Natural killer cell treated with Interleukin-12 subunit alpha and Interleukin-12 subunit beta and Interleukin-15 and Interleukin-18, amount 100 ng/mL, for 72 hours (primary cell): ENCODE results near the gene FUCA1. TPM values are rescaled to one million over a fixed set of nuclear protein-coding genes. Genes with fewer than 3 reads are reported as not detected.
"Not testable (repeated sequence)": the region's sequence is repeated elsewhere in the genome, so short reads cannot be mapped to it uniquely, and the experiment has no call there.

Experiments used
- ATAC-seq, 2 donors: fragments of 150-1000 bp; cut with Tn5 transposase in 1 of 2; sonication (Bioruptor Pico), chemical (Tn5 transposase) in 1 of 2; 2 replicates each; pipeline ENCODE4 v1.10.0; 2021
- DNase-seq: peaks from one replicate; pipeline ENCODE4 v3.0.0; 2022; ENCODE audit warnings: low spot score
- H3K27ac Mint-ChIP-seq, 2 donors: 1 replicate in 1 of 2; 2 replicates in 1 of 2; pipeline ENCODE4 v1.8.0; 2022; ENCODE audit warnings: mixed read lengths in 2 of 2, mild to moderate bottlenecking in 1 of 2, moderate library complexity in 1 of 2
- H3K27me3 Mint-ChIP-seq, 2 donors: 1 replicate in 1 of 2; 2 replicates in 1 of 2; pipeline ENCODE4 v1.8.0; 2022; ENCODE audit warnings: mixed read lengths in 2 of 2
- H3K36me3 Mint-ChIP-seq: one replicate; pipeline ENCODE4 v1.8.0; 2022; ENCODE audit warnings: mixed read lengths
- H3K4me1 Mint-ChIP-seq, 2 donors: 1 replicate in 1 of 2; 2 replicates in 1 of 2; pipeline ENCODE4 v1.8.0; 2022; ENCODE audit warnings: low read depth in 2 of 2, mixed read lengths in 2 of 2, mild to moderate bottlenecking in 1 of 2
- H3K4me3 Mint-ChIP-seq: one replicate; pipeline ENCODE4 v1.8.0; 2022; ENCODE audit warnings: mixed read lengths
- H3K9me3 Mint-ChIP-seq: 2 replicates; pipeline ENCODE4 v1.8.0; 2022; ENCODE audit warnings: mixed read lengths
- total RNA-seq, 2 donors: library from RNA; stranded (reverse); gene quantifications; one replicate each; pipeline ENCODE4 v1.2.3, GENCODE V29; 2022

Gene FUCA1
- total RNA-seq, 2 donors from 2014 or later, result 10.3 to 15.1 TPM

- H3K4me3 Mint-ChIP-seq, result no peak overlapping the region
- no peak for DNase-seq
- peaks cover 0 to 4% of the 10 kb centered on the region in 2 donors for H3K4me1 Mint-ChIP-seq
- no peaks in the 10 kb centered on the region for H3K9me3 Mint-ChIP-seq
- no peaks in the 10 kb centered on the region for H3K27me3 Mint-ChIP-seq
- H3K27ac Mint-ChIP-seq, result no peak overlapping the region
- ATAC-seq, result no peak
- peaks cover 18% of the 10 kb centered on the region for H3K36me3 Mint-ChIP-seq
Measured at GRCh38 chr1:23845163-23845562, 22.9 kb downstream of the FUCA1 start.

DNA sequence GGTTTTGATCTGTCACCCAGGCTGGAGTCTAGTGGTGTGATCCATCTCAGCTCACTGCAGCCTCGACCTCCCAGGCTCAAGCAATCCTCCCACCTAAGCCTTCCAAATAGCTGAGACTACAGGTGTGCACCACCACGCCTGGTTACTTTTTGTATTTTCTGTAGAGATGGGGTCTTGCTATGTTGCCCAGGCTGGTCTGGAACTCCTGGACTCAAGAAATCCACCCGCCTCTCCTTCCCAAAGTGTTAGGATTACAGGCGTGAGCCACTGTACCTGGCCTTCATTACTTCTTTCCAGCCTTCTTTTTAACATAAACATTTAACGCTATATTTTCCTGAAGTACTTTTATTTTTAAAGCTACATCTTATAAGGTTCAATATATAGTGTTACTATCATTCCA, 24.4 kb downstream of the FUCA1 start:
- DNase-seq (no peak), ATAC-seq (no peak)
- H3K27me3 Mint-ChIP-seq, result no peaks in the 10 kb centered on the region
- peaks cover 0 to 4% of the 10 kb centered on the region in 2 donors for H3K4me1 Mint-ChIP-seq
- peaks cover 18% of the 10 kb centered on the region for H3K36me3 Mint-ChIP-seq
- no peak overlapping the region for H3K27ac Mint-ChIP-seq
- no peaks in the 10 kb centered on the region for H3K9me3 Mint-ChIP-seq
- H3K4me3 Mint-ChIP-seq, result no peak overlapping the region

GRCh38 chr1:23838401-23838866, 29.7 kb downstream of the FUCA1 start:
- Mint-ChIP-seq H3K4me1 (peaks cover 8 to 10% of the 10 kb centered on the region in 2 donors), H3K27ac (no peak overlapping the region), H3K27me3 (peaks cover 7 to 8% of the 10 kb centered on the region in 2 donors), H3K36me3 (no peaks in the 10 kb centered on the region), H3K9me3 (no peaks in the 10 kb centered on the region), H3K4me3 (peak overlapping the region; percentile 74)
- DNase-seq (peak; percentile 77), ATAC-seq (peak; percentile 99 to 100)

GRCh38 chr1:23837908-23838307, 30.2 kb downstream of the FUCA1 start:
- DNase-seq (no peak), ATAC-seq (peak in 1 of 2 donors; percentile 16)
- no peaks in the 10 kb centered on the region for H3K36me3 Mint-ChIP-seq
- no peak overlapping the region for H3K27ac Mint-ChIP-seq
- H3K9me3 Mint-ChIP-seq, result no peaks in the 10 kb centered on the region
- peaks cover 8 to 10% of the 10 kb centered on the region in 2 donors for H3K4me1 Mint-ChIP-seq
- peak overlapping the region; percentile 74 for H3K4me3 Mint-ChIP-seq
- peaks cover 7 to 8% of the 10 kb centered on the region in 2 donors for H3K27me3 Mint-ChIP-seq

DNA sequence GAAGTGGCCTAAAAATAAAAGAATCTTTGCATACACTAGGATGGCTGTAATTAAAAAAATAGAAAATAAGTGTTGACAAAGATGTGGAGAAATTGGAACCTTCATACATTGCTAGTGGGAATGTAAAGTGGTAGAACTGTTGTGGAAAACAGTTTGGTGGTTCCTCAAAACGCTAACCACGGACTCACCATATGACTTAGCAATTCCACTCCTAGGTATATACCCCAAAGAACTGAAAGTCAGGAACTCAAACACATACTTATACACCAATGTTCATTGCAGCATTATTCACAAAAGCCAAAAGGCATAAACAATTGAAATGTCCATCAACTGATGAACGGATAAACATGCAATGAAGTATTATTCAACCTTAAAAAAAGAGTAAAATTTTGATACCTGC, 32.1 kb downstream of the FUCA1 start:
- Mint-ChIP-seq H3K9me3 (no peaks in the 10 kb centered on the region), H3K36me3 (no peaks in the 10 kb centered on the region), H3K27me3 (peaks cover 7 to 8% of the 10 kb centered on the region in 2 donors), H3K4me1 (peaks cover 8 to 10% of the 10 kb centered on the region in 2 donors), H3K27ac (no peak overlapping the region), H3K4me3 (no peak overlapping the region)
- DNase-seq (no peak), ATAC-seq (no peak)

DNA sequence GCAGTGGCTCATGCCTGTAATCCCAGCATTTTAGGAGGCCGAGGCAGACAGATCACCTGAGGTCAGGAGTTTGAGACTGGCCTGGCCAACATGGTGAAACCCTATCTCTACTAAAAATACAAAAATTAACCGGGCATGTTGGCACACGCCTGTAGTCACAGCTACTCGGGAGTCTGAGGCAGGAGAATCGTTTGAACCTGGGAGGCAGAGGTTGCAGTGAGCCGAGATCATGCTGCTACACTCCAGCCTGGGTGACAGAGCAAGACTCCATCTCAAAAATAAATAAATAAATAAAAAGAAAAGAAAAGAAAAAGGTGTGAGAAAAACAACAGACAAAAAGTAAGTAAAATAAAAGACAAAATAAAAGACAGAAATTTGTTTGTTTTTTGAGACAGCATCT, 33.9 kb downstream of the FUCA1 start:
- not testable (repeated sequence) for H3K27me3 Mint-ChIP-seq, ATAC-seq, H3K36me3 Mint-ChIP-seq, H3K4me1 Mint-ChIP-seq, DNase-seq, H3K27ac Mint-ChIP-seq, H3K9me3 Mint-ChIP-seq, H3K4me3 Mint-ChIP-seq

- Mint-ChIP-seq H3K27ac (no peak overlapping the region), H3K4me3 (no peak overlapping the region), H3K36me3 (no peaks in the 10 kb centered on the region), H3K9me3 (no peaks in the 10 kb centered on the region), H3K4me1 (peaks cover 17 to 20% of the 10 kb centered on the region in 2 donors), H3K27me3 (no peaks in the 10 kb centered on the region)
- ATAC-seq (no peak), DNase-seq (no peak)
Measured at GRCh38 chr1:23827717-23828116, 40.4 kb downstream of the FUCA1 start.

DNA sequence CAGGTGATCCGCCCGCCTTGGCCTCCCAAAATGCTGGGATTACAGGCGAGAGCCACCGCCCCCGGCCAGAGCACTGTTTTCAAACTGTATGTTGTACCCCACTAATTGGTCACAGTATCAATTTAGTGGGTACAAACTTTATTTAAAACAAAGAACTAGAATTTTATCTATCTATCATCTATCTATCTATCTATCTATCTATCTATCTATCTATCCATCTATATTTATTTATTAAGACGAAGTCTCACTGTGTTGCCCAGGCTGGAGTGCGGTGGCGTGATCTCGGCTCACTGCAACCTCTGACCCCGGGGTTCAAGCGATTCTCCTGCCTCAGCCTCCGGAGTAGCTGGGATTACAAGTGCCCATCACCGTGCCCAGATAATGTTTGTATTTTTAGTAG, 41.5 kb downstream of the FUCA1 start:
- H3K9me3 Mint-ChIP-seq, DNase-seq, H3K36me3 Mint-ChIP-seq, H3K4me3 Mint-ChIP-seq, ATAC-seq, H3K27ac Mint-ChIP-seq, H3K27me3 Mint-ChIP-seq: not testable (repeated sequence)
- peaks cover 17 to 20% of the 10 kb centered on the region in 2 donors for H3K4me1 Mint-ChIP-seq

DNA sequence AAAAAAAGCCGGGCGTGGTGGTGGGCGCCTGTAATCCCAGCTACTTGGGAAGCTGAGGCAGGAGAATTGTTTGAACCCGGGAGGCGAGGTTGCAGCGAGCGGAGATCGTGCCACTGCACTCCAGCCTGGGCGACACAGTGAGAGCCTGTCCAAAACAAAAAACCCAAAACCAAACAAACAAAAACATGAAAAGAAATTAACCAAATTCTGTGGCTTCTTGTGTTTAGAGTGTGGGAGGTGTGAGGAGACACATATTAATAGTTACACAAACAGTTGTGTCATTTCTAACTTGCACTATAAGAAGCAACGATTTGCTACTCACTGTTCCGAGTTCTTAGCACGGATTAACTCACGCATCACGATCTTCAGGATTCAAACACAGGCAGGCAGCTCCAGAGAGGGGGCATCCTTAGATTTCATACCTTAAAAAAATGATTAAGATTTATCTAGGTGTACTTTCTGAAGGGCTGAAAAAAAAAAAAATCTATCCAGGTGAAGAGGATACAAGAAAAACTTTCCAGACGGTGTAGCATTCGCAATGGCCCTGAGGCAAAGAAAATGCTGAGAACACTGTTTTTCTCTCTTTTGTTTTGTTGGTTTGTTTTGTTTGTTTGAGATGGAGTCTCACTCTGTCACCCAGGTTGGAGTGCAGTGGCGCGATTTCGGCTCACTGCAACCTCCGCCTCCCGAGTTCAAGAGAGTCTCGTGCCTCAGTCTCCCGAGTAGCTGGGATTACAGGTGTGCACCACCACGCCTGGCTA, 42.1 kb downstream of the FUCA1 start:
- Mint-ChIP-seq H3K9me3 (no peaks in the 10 kb centered on the region), H3K36me3 (no peaks in the 10 kb centered on the region), H3K4me1 (peaks cover 17 to 20% of the 10 kb centered on the region in 2 donors), H3K27me3 (no peaks in the 10 kb centered on the region), H3K4me3 (peak overlapping the region; percentile 90), H3K27ac (peak overlapping the region; percentile 92 to 96)
- ATAC-seq (peak in 1 of 2 donors; percentile 59), DNase-seq (no peak)

DNA sequence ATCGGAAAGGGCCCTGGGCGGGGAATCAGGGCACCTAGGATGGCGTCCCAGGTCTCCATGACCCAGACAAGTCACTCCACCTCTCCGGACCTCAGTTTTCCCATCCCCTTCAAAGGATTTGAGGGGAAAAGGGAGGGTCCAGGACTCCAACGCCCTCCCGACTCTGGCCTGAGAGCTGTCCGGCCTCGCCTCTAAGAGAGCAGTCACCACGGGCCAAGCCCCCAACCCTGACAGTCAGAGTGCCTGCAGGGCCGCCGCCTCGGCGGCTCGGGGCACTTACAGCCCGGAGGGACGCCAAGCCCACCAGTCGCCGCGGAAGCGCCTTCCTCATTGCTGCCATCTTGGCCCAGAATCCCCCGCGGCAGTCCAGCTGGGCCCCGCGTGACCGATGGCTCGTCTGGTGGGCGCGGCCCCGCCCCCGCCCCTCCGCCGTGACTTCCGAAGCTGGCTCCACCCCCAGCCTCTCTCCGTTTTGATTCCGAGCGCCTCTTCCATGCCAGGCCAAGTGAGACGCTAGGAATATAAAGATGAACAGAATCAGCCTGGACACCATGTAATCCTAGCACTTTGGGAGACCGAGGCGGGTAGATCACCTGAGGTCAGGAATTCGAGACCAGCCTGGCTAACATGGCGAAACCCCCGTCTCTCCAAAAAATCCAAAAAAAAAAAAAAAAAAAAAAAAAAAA, 42.9 kb downstream of the FUCA1 start, which contains the start of gene HMGCL:
Gene HMGCL, minus strand, starts transcription at position 354 of the 686 bp plus-strand sequence. Its CDS starts 14 bp downstream, at position 340.
- Mint-ChIP-seq H3K4me3 (peak within 1 kb of the TSS; percentile 90), H3K9me3 (no peaks in the 10 kb centered on the region), H3K27me3 (no peaks in the 10 kb centered on the region), H3K4me1 (peaks cover 17 to 20% of the 10 kb centered on the region in 2 donors), H3K36me3 (no peaks in the 10 kb centered on the region), H3K27ac (peak within 1 kb of the TSS; percentile 92 to 96)
- ATAC-seq (peak; percentile 98 to 99), DNase-seq (peak; percentile 91)

- Mint-ChIP-seq H3K4me1 (peaks cover 17 to 20% of the 10 kb centered on the region in 2 donors), H3K27me3 (no peaks in the 10 kb centered on the region), H3K36me3 (no peaks in the 10 kb centered on the region), H3K27ac (peak overlapping the region; percentile 92 to 96), H3K4me3 (peak overlapping the region; percentile 90), H3K9me3 (no peaks in the 10 kb centered on the region)
- ATAC-seq (no peak), DNase-seq (no peak)
Measured at GRCh38 chr1:23824711-23825075, 43.4 kb downstream of the FUCA1 start.

GRCh38 chr1:23823767-23824166, 44.3 kb downstream of the FUCA1 start:
- DNase-seq (no peak), ATAC-seq (no peak)
- H3K9me3 Mint-ChIP-seq, result no peaks in the 10 kb centered on the region
- no peaks in the 10 kb centered on the region for H3K36me3 Mint-ChIP-seq
- no peaks in the 10 kb centered on the region for H3K27me3 Mint-ChIP-seq
- H3K4me1 Mint-ChIP-seq, result peaks cover 17 to 20% of the 10 kb centered on the region in 2 donors
- H3K27ac Mint-ChIP-seq, result peak overlapping the region in 1 of 2 donors; percentile 96
- H3K4me3 Mint-ChIP-seq, result peak overlapping the region; percentile 90

DNA sequence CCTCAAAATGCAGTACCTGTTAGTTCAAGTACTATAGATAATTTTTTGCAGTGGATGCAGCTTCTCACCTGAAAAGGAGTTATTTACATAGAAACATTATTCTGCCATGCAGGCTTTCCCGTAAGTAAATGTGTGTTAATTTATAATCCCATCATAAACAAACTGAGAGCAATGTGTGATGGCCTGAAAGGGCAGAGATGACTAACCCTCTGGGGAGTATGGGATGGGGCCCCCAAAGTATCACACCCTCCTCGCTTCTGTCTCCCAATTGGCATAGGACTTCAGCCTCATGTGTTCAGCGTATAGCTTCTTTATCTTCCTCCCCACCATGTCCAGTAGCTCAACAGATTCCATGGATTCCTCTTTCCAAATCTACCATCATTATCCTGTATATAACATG, 50.5 kb downstream of the FUCA1 start:
- DNase-seq, result no peak
- no peak overlapping the region for H3K27ac Mint-ChIP-seq
- ATAC-seq, result peak in 1 of 2 donors; percentile 38
- H3K4me3 Mint-ChIP-seq, result no peak overlapping the region
- peaks cover 0 to 5% of the 10 kb centered on the region in 2 donors for H3K4me1 Mint-ChIP-seq
- no peaks in the 10 kb centered on the region for H3K27me3 Mint-ChIP-seq
- H3K36me3 Mint-ChIP-seq, result no peaks in the 10 kb centered on the region
- H3K9me3 Mint-ChIP-seq, result no peaks in the 10 kb centered on the region

DNA sequence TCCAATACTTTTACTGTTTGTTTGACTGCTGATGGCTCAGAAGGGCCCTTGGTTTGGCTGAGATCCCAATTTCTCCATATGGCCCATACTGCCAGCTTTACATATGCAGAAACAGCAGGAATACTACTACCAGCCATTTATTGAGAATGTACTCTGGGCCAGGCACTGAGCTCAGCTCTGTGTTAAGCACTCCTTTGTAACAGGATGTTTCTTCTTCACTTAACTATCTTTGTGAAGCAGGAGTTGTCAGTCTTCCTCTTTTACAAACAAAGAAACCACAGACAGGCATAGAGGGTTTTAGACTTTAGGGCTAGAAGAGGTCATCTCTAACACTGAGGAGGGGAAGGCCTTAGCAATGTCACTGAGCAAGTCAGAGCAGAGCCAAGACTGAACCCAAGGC, 51.2 kb downstream of the FUCA1 start:
- Mint-ChIP-seq H3K27ac (no peak overlapping the region), H3K4me3 (no peak overlapping the region), H3K9me3 (no peaks in the 10 kb centered on the region), H3K36me3 (no peaks in the 10 kb centered on the region), H3K27me3 (no peaks in the 10 kb centered on the region), H3K4me1 (peaks cover 0 to 5% of the 10 kb centered on the region in 2 donors)
- DNase-seq (no peak), ATAC-seq (no peak)
